HPDE6-E6E7 (cell line): ENCODE data around the gene HTR1D.
"Not testable (repeated sequence)": the region's sequence is repeated elsewhere in the genome, so short reads cannot be mapped to it uniquely, and the experiment has no call there.

Experiments used
- DNase-seq: peaks from one replicate; pipeline ENCODE4 v3.0.0; 2011; ENCODE audit warnings: missing footprints; ENCODE audit errors: extremely low spot score

HTR1D gene

GRCh38 chr1:23217421-23218115, at the start of gene HTR1D:
Gene HTR1D, minus strand, starts transcription at chr1:23217502. Its CDS starts 23,283 bp downstream, at chr1:23194219.
- DNase-seq = no peak

- no peak for DNase-seq
These were observed 46.1 kb upstream of the HTR1D start for GRCh38 chr1:23263380-23263887.

- not testable (repeated sequence) for DNase-seq
These were observed 40.8 kb upstream of the HTR1D start for GRCh38 chr1:23258082-23258481.

- not testable (repeated sequence) for DNase-seq
These were observed 40.1 kb upstream of the HTR1D start for GRCh38 chr1:23257371-23257770.

GRCh38 chr1:23254584-23254983, 37.3 kb upstream of the HTR1D start:
- DNase-seq = no peak

- DNase-seq = no peak
These were observed 34.5 kb upstream of the HTR1D start for GRCh38 chr1:23251812-23252211.

GRCh38 chr1:23249787-23250454, 32.6 kb upstream of the HTR1D start:
- DNase-seq = no peak

- DNase-seq = no peak
These were observed 30.0 kb upstream of the HTR1D start for GRCh38 chr1:23247276-23247675.

GRCh38 chr1:23246274-23246673, 29.0 kb upstream of the HTR1D start:
- DNase-seq = no peak

- no peak for DNase-seq
These were observed 27.0 kb upstream of the HTR1D start for GRCh38 chr1:23244256-23244761.

- no peak for DNase-seq
These were observed 25.1 kb upstream of the HTR1D start for GRCh38 chr1:23242414-23242813.

GRCh38 chr1:23239638-23240295, 22.5 kb upstream of the HTR1D start:
- no peak for DNase-seq

- DNase-seq = no peak
These were observed 21.3 kb upstream of the HTR1D start for GRCh38 chr1:23238565-23238964.

GRCh38 chr1:23237508-23237907, 20.2 kb upstream of the HTR1D start:
- DNase-seq = no peak

- no peak for DNase-seq
These were observed 10.5 kb upstream of the HTR1D start for GRCh38 chr1:23227806-23228205.

- DNase-seq = no peak
These were observed 7.7 kb upstream of the HTR1D start for GRCh38 chr1:23224739-23225648.

GRCh38 chr1:23223963-23224362, 6.7 kb upstream of the HTR1D start:
- not testable (repeated sequence) for DNase-seq

- not testable (repeated sequence) for DNase-seq
These were observed 6.2 kb upstream of the HTR1D start for GRCh38 chr1:23223490-23223951.

GRCh38 chr1:23222742-23223141, 5.4 kb upstream of the HTR1D start:
- DNase-seq = no peak

- no peak for DNase-seq
These were observed 5.0 kb upstream of the HTR1D start for GRCh38 chr1:23222331-23222730.

GRCh38 chr1:23221107-23221506, 3.8 kb upstream of the HTR1D start:
- no peak for DNase-seq
